HCT116 (cell line): ENCODE measurements around the gene ACTR6. TPM values are rescaled to one million over a fixed set of nuclear protein-coding genes. Genes with fewer than 3 reads are reported as not detected.
"Not testable (repeated sequence)": the region's sequence is repeated elsewhere in the genome, so short reads cannot be mapped to it uniquely, and the experiment has no call there.

ENCODE experiments used
- ATAC-seq: fragments of 200-7000 bp; cut with Tn5 transposase; 2 replicates; pipeline ENCODE4 v1.9.1; 2020; ENCODE audit warnings: mild to moderate bottlenecking, moderate library complexity
- BruUV-seq: library from RNA; stranded (reverse); fragments of 400-500 nt; replicated peaks from 2 replicates; lab custom pipeline; 2021; lab: Mats Ljungman, UMichigan
- CTCF ChIA-PET: fragments of 300-600 bp; sonication (Branson Sonifier 250); formaldehyde crosslinking; loops from one replicate; lab custom pipeline; 2021; ENCODE audit warnings: antibody characterized with exemption; lab: Charles Lee
- POLR2A ChIA-PET: fragments of 300-600, 350-600 bp; sonication (Branson Sonifier 250); formaldehyde crosslinking; loops from one replicate; lab custom pipeline; 2021; ENCODE audit warnings: antibody characterized with exemption; lab: Charles Lee
- RAD21 ChIA-PET, 2 experiments: fragments of 300-600 bp; sonication (Branson Sonifier 250); formaldehyde crosslinking; loops; one replicate each; lab custom pipeline; 2023; ENCODE audit warnings: low total read pairs in 2 of 2; ENCODE audit not compliant: uncharacterized antibody in 2 of 2, unreplicated experiment in 2 of 2, low non-redundant PET in 1 of 2; lab: Charles Lee
- DNase-seq: peaks from one replicate; pipeline ENCODE4 v3.0.0-alpha.2; 2010; ENCODE audit warnings: low read depth, low spot score
- H2AFZ ChIP-seq: fragments of 200-600 bp; shearing (Covaris generic), sonication (generic); 2 replicates; pipeline ENCODE4 v1.6.1; 2017; ENCODE audit warnings: low read depth, mixed run types, mixed read lengths, antibody characterized with exemption, low read length; ENCODE audit not compliant: poor library complexity, severe bottlenecking
- H3K27ac ChIP-seq: 2 replicates; pipeline ENCODE4 v1.5.1; 2012; ENCODE audit warnings: low read depth, low read length
- H3K27me3 ChIP-seq: fragments of 200-600 bp; sonication (generic); 2 replicates; pipeline ENCODE4 v1.6.1; 2016; ENCODE audit warnings: mixed run types, low read length, mixed read lengths; ENCODE audit not compliant: insufficient read depth
- H3K36me3 ChIP-seq, 2 experiments: fragments of 200-500 bp in 1 of 2; fragments of 200-600 bp in 1 of 2; sonication (Bioruptor generic) in 1 of 2; sonication (generic) in 1 of 2; 2 replicates each; pipeline versions ENCODE4 v1.5.1 to v1.6.1; 2014 to 2016; ENCODE audit warnings: low read length in 2 of 2, inconsistent platforms in 1 of 2, mixed read lengths in 1 of 2, mixed run types in 1 of 2; ENCODE audit not compliant: insufficient read depth in 2 of 2, control insufficient read depth in 1 of 2
- H3K4me1 ChIP-seq, 2 experiments: fragments of 200-600 bp in 1 of 2; sonication (generic) in 1 of 2; 2 replicates each; pipeline versions ENCODE4 v1.5.1 to v1.6.1; 2012 to 2017; ENCODE audit warnings: low read length in 2 of 2, inconsistent platforms in 1 of 2, mild to moderate bottlenecking in 1 of 2, mixed read lengths in 1 of 2, mixed run types in 1 of 2, moderate library complexity in 1 of 2; ENCODE audit not compliant: insufficient read depth in 2 of 2, control insufficient read depth in 1 of 2
- H3K4me2 ChIP-seq: fragments of 200-600 bp; sonication (generic); 2 replicates; pipeline ENCODE4 v1.6.1; 2017; ENCODE audit warnings: mixed run types, low read length, mixed read lengths
- H3K4me3 ChIP-seq, 2 experiments: fragments of 200-600 bp in 1 of 2; sonication (generic) in 1 of 2; replicated peaks in 1 of 2; 2 replicates each; pipeline ENCODE4 v1.5.1; 2011 to 2016; ENCODE audit warnings: low read length in 2 of 2, control low read depth in 1 of 2, low read depth in 1 of 2, mild to moderate bottlenecking in 1 of 2, mixed read lengths in 1 of 2, mixed run types in 1 of 2
- H3K79me2 ChIP-seq: fragments of 200-600 bp; sonication (generic); 2 replicates; pipeline ENCODE4 v1.6.1; 2017; ENCODE audit warnings: mild to moderate bottlenecking, mixed run types, low read length, moderate library complexity, mixed read lengths; ENCODE audit not compliant: insufficient read depth
- H3K9ac ChIP-seq: fragments of 200-600 bp; sonication (generic); 2 replicates; pipeline ENCODE4 v1.6.1; 2016; ENCODE audit warnings: low read length, mixed read lengths
- H3K9me2 ChIP-seq: fragments of 200-600 bp; sonication (generic), shearing (Covaris generic); 2 replicates; pipeline ENCODE4 v1.6.1; 2017; ENCODE audit warnings: mixed run types, mild to moderate bottlenecking, moderate library complexity; ENCODE audit not compliant: insufficient read depth
- H3K9me3 ChIP-seq, 2 experiments: fragments of 200-500 bp in 1 of 2; fragments of 200-600 bp in 1 of 2; sonication (Bioruptor generic) in 1 of 2; sonication (generic) in 1 of 2; 2 replicates each; pipeline ENCODE4 v1.6.1; 2014 to 2017; ENCODE audit warnings: low read length in 2 of 2, mixed read lengths in 2 of 2, inconsistent platforms in 1 of 2, low read depth in 1 of 2, mild to moderate bottlenecking in 1 of 2, mixed run types in 1 of 2, moderate library complexity in 1 of 2; ENCODE audit not compliant: control insufficient read depth in 1 of 2, insufficient read depth in 1 of 2
- H4K20me1 ChIP-seq: fragments of 200-600 bp; sonication (generic), shearing (Covaris generic); 2 replicates; pipeline ENCODE4 v1.6.1; 2017; ENCODE audit warnings: mixed run types, mild to moderate bottlenecking, moderate library complexity; ENCODE audit not compliant: insufficient read depth
- SIN3A ChIP-seq: IDR thresholded peaks from 2 replicates; pipeline ENCODE4 v1.6.1; 2012; ENCODE audit warnings: low read depth
- YY1 ChIP-seq: IDR thresholded peaks from 2 replicates; pipeline ENCODE4 v1.6.1; 2011; ENCODE audit warnings: low read length, low read depth, moderate library complexity, mild to moderate bottlenecking; ENCODE audit not compliant: insufficient replicate concordance; ENCODE audit errors: extremely low read depth
- intact Hi-C: fragments of 100-400 bp; cut with micrococcal nuclease; formaldehyde crosslinking; loops from 2 replicates; pipeline ENCODE4 v1.10.0; 2022
- total RNA-seq: library from RNA; stranded (reverse); gene quantifications from one replicate; pipeline ENCODE4 v1.2.1, GENCODE V29; 2021; ENCODE audit not compliant: unreplicated experiment

Gene ACTR6
- total RNA-seq, 1 experiment from 2014 or later, result 40.4 TPM

DNA sequence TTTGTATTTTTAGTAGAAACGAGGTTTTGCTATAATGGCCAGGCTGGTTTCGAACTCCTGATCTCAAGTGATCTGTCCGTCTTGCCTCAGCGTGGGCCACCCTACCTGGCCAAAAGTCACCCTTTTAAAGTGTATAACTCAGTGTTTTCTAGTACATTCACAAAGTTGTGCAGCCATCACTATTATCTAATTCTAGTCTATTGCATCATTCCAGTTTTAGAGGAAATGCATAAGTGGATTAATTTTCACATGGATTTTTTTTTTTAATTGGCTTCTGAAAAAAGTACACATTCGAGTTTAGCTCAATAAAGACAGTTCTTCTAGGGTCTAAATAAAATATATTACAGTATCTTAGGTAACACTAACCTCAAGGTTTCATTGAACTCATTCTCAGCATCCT is 62.5 kb downstream of the ACTR6 start:
- TF ChIP-seq YY1, result no peak
- no peak for TF ChIP-seq SIN3A
- Histone ChIP-seq H3K79me2 (peaks cover 10% of the 10 kb centered on the region), H3K36me3 (no peaks in the 10 kb centered on the region), H3K4me2 (no peak overlapping the region), H3K4me1 (peaks cover 0 to 8% of the 10 kb centered on the region in 2 experiments; a peak in 2 of 4 replicates), H3K4me3 (no peak overlapping the region), H3K27me3 (no peaks in the 10 kb centered on the region), H3K9me2 (no peaks in the 10 kb centered on the region), H4K20me1 (no peaks in the 10 kb centered on the region), H2AFZ (no peak overlapping the region), H3K9me3 (no peaks in the 10 kb centered on the region), H3K27ac (no peak overlapping the region), H3K9ac (no peak overlapping the region)
- ATAC-seq (no peak), DNase-seq (no peak)
- RAD21 ChIA-PET, result no interaction called here
- intact Hi-C loops, result no loop called here
- POLR2A ChIA-PET, result no interaction called here
- BruUV-seq, result no TSS peak
- CTCF ChIA-PET, result no interaction called here

DNA sequence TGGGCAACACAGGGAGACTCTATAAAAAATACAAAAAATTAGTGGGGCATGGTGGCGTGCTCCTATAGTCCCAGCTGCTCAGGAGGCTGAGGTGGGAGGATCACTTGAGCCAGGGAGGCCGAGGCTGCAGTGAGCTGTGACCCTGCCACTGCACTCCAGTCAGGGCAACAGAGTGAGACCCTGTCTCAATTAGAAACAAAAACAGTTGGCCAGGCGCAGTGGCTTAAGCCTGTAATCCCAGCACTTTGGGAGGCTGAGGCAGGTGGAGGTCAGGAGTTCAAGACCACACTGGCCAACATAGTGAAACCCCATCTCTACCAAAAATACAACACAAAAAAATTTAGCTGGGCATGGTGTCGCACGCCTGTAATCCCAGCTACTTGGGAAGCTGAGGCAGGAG is 64.5 kb downstream of the ACTR6 start:
- not testable (repeated sequence) for H4K20me1 ChIP-seq

More for the DNA sequence above, 64.5 kb downstream of the ACTR6 start:
- intact Hi-C loops, result loop anchor here (5.0 kb wide), 1 partner anchor 123 kb away; the partner anchor contains the start of gene BLTP3B
- H3K36me3 ChIP-seq, CTCF ChIA-PET, H3K9me3 ChIP-seq, H3K27me3 ChIP-seq, H3K9me2 ChIP-seq, H3K27ac ChIP-seq, H3K4me2 ChIP-seq, ATAC-seq, H2AFZ ChIP-seq, H3K9ac ChIP-seq, DNase-seq, POLR2A ChIA-PET, H3K4me3 ChIP-seq, RAD21 ChIA-PET, BruUV-seq: not testable (repeated sequence)
- peaks cover 3 to 18% of the 10 kb centered on the region in 2 experiments; a peak in 3 of 4 replicates for H3K4me1 ChIP-seq
- H3K79me2 ChIP-seq, result peaks cover 28% of the 10 kb centered on the region
